Progenitor cell of endocrine pancreas (in vitro differentiated cells): ENCODE measurements around the gene TMEM138. TPM values are rescaled to one million over a fixed set of nuclear protein-coding genes. Genes with fewer than 3 reads are reported as not detected.
A peak's percentile ranks its signal among the peaks of the same experiment; 100 is the strongest.

Experiments used
- DNase-seq: peaks from one replicate; pipeline ENCODE4 v3.0.0; 2021; ENCODE audit warnings: low spot score; ENCODE audit not compliant: unreplicated experiment
- H3K27ac Mint-ChIP-seq: 2 replicates; pipeline ENCODE4 v1.8.0; 2021; ENCODE audit warnings: mild to moderate bottlenecking, moderate library complexity, mixed read lengths
- H3K27me3 Mint-ChIP-seq: 2 replicates; pipeline ENCODE4 v1.8.0; 2021; ENCODE audit warnings: mixed read lengths
- H3K36me3 Mint-ChIP-seq: 2 replicates; pipeline ENCODE4 v1.8.0; 2022; ENCODE audit warnings: mixed read lengths; ENCODE audit not compliant: insufficient read depth
- H3K4me1 Mint-ChIP-seq: 2 replicates; pipeline ENCODE4 v1.8.0; 2021; ENCODE audit warnings: low read depth, mixed read lengths
- H3K4me3 Mint-ChIP-seq: 2 replicates; pipeline ENCODE4 v1.8.0; 2021; ENCODE audit warnings: low read depth, mild to moderate bottlenecking, moderate library complexity, mixed read lengths
- H3K9me3 Mint-ChIP-seq: 2 replicates; pipeline ENCODE4 v1.8.0; 2021; ENCODE audit warnings: low read depth, mixed read lengths
- total RNA-seq: library from RNA; stranded (reverse); gene quantifications from 2 replicates; pipeline ENCODE4 v1.2.1, GENCODE V29; 2021
- TF ChIP-seq, protein P1 (sequence below): fragments of 200-600 bp; sonication (generic); IDR thresholded peaks from one replicate; pipeline ENCODE4 v1.5.0; 2021; ENCODE audit warnings: antibody characterized with exemption, mild to moderate bottlenecking; ENCODE audit not compliant: unreplicated experiment

Gene TMEM138
- total RNA-seq, 1 donor from 2014 or later: 46.7 TPM

GRCh38 chr11:61358566-61358965 lies 3.6 kb upstream of the TMEM138 start:
- Mint-ChIP-seq H3K4me1 (peaks cover 22% of the 10 kb centered on the region), H3K9me3 (no peaks in the 10 kb centered on the region), H3K27me3 (no peaks in the 10 kb centered on the region), H3K4me3 (no peak overlapping the region), H3K36me3 (peaks cover 4% of the 10 kb centered on the region), H3K27ac (no peak overlapping the region)
- TF ChIP-seq, protein P1, sequence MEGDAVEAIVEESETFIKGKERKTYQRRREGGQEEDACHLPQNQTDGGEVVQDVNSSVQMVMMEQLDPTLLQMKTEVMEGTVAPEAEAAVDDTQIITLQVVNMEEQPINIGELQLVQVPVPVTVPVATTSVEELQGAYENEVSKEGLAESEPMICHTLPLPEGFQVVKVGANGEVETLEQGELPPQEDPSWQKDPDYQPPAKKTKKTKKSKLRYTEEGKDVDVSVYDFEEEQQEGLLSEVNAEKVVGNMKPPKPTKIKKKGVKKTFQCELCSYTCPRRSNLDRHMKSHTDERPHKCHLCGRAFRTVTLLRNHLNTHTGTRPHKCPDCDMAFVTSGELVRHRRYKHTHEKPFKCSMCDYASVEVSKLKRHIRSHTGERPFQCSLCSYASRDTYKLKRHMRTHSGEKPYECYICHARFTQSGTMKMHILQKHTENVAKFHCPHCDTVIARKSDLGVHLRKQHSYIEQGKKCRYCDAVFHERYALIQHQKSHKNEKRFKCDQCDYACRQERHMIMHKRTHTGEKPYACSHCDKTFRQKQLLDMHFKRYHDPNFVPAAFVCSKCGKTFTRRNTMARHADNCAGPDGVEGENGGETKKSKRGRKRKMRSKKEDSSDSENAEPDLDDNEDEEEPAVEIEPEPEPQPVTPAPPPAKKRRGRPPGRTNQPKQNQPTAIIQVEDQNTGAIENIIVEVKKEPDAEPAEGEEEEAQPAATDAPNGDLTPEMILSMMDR: no peak
- DNase-seq: no peak

DNA sequence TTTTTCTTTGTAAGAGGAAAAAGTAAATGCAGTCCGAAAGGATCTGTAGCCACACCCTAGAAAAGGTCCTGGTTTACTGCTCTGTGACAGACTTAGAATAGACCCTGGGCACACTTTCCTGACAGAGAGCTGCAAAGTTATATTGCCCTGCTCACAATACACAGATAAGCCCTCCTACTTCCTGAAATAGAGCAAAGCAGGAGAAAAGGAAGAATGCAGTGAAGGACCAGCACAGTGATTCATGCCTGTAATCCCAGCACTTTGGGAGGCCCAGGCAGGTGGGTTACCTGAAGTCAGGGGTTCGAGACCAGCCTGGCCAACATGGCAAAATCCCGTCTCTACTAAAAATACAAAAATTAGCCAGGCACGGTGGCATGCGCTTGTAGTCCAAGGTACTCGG lies 2.7 kb upstream of the TMEM138 start:
- Mint-ChIP-seq H3K4me3 (peak overlapping the region; percentile 52), H3K9me3 (no peaks in the 10 kb centered on the region), H3K27me3 (no peaks in the 10 kb centered on the region), H3K27ac (peak overlapping the region; percentile 49), H3K4me1 (peaks cover 22% of the 10 kb centered on the region), H3K36me3 (peaks cover 4% of the 10 kb centered on the region)
- TF ChIP-seq, protein P1: no peak
- no peak for DNase-seq

GRCh38 chr11:61361237-61361740 lies 885 bp upstream of the TMEM138 start:
- Mint-ChIP-seq H3K27ac (peak overlapping the region; percentile 99), H3K4me3 (peak overlapping the region; percentile 100), H3K4me1 (peaks cover 22% of the 10 kb centered on the region), H3K36me3 (peaks cover 5% of the 10 kb centered on the region), H3K9me3 (no peaks in the 10 kb centered on the region), H3K27me3 (no peaks in the 10 kb centered on the region)
- no peak for DNase-seq
- TF ChIP-seq, protein P1: no peak

GRCh38 chr11:61362542-61362875 lies 335 bp downstream of the TMEM138 start:
- H3K27me3 Mint-ChIP-seq: no peaks in the 10 kb centered on the region
- no peak for DNase-seq
- H3K4me3 Mint-ChIP-seq: peak overlapping the region; percentile 100
- H3K36me3 Mint-ChIP-seq: peaks cover 3% of the 10 kb centered on the region
- H3K9me3 Mint-ChIP-seq: no peaks in the 10 kb centered on the region
- peak overlapping the region; percentile 99 for H3K27ac Mint-ChIP-seq
- TF ChIP-seq, protein P1: no peak
- H3K4me1 Mint-ChIP-seq: peaks cover 22% of the 10 kb centered on the region

GRCh38 chr11:61364012-61364675 lies 2.0 kb downstream of the TMEM138 start:
- Mint-ChIP-seq H3K9me3 (no peaks in the 10 kb centered on the region), H3K4me1 (peaks cover 22% of the 10 kb centered on the region), H3K4me3 (peak overlapping the region; percentile 100), H3K36me3 (peaks cover 10% of the 10 kb centered on the region), H3K27ac (no peak overlapping the region), H3K27me3 (no peaks in the 10 kb centered on the region)
- DNase-seq: no peak
- TF ChIP-seq, protein P1: no peak
